Mesendoderm (in vitro differentiated cells): ENCODE data around the gene DHFR.

Source experiments
- DNase-seq: peaks from one replicate; pipeline ENCODE4 v3.0.0; 2013
- H2AK5ac ChIP-seq: 2 replicates; pipeline ENCODE4 v1.6.1; 2013; ENCODE audit warnings: low read length, inconsistent platforms
- H2BK120ac ChIP-seq: 2 replicates; pipeline ENCODE4 v1.6.1; 2013; ENCODE audit warnings: low read depth, mild to moderate bottlenecking, low read length, moderate library complexity, mixed read lengths
- H2BK15ac ChIP-seq: replicated peaks from 2 replicates; pipeline ENCODE4 v1.6.1; 2013; ENCODE audit warnings: low read depth, mild to moderate bottlenecking, moderate library complexity
- H2BK5ac ChIP-seq: 2 replicates; pipeline ENCODE4 v1.6.1; 2013; ENCODE audit warnings: low read length, inconsistent platforms
- H3K18ac ChIP-seq: 2 replicates; pipeline ENCODE4 v1.6.1; 2013; ENCODE audit warnings: mild to moderate bottlenecking, low read length, mixed read lengths
- H3K23ac ChIP-seq: one replicate; pipeline ENCODE4 v1.6.1; 2013; ENCODE audit warnings: low read length
- H3K27ac ChIP-seq: 2 replicates; pipeline ENCODE4 v1.5.1; 2013; ENCODE audit warnings: low read depth, mild to moderate bottlenecking, inconsistent platforms, low read length, moderate library complexity
- H3K27me3 ChIP-seq: 2 replicates; pipeline ENCODE4 v1.6.1; 2013; ENCODE audit warnings: low read length, control low read depth, mild to moderate bottlenecking, inconsistent platforms; ENCODE audit not compliant: insufficient read depth, poor library complexity
- H3K36me3 ChIP-seq: 2 replicates; pipeline ENCODE4 v1.6.1; 2013; ENCODE audit warnings: low read length, inconsistent platforms; ENCODE audit not compliant: control insufficient read depth, insufficient read depth
- H3K4ac ChIP-seq: one replicate; pipeline ENCODE4 v1.6.1; 2013; ENCODE audit warnings: low read depth, mild to moderate bottlenecking, low read length, moderate library complexity
- H3K4me1 ChIP-seq: 2 replicates; pipeline ENCODE4 v1.6.1; 2013; ENCODE audit warnings: low read depth, low read length, inconsistent platforms; ENCODE audit not compliant: control insufficient read depth
- H3K4me2 ChIP-seq: 2 replicates; pipeline ENCODE4 v1.6.1; 2013; ENCODE audit warnings: low read length
- H3K4me3 ChIP-seq: 2 replicates; pipeline ENCODE4 v1.5.1; 2013; ENCODE audit warnings: mild to moderate bottlenecking, low read length
- H3K56ac ChIP-seq: one replicate; pipeline ENCODE4 v1.6.1; 2013; ENCODE audit warnings: low read length
- H3K79me1 ChIP-seq: 2 replicates; pipeline ENCODE4 v1.6.1; 2013; ENCODE audit warnings: low read length, inconsistent platforms
- H3K79me2 ChIP-seq: 2 replicates; pipeline ENCODE4 v1.6.1; 2013; ENCODE audit warnings: mild to moderate bottlenecking, low read length; ENCODE audit not compliant: control insufficient read depth, insufficient read depth
- H3K9ac ChIP-seq: 2 replicates; pipeline ENCODE4 v1.6.1; 2013; ENCODE audit warnings: low read length, inconsistent platforms
- H4K5ac ChIP-seq: one replicate; pipeline ENCODE4 v1.6.1; 2013; ENCODE audit warnings: low read length
- H4K8ac ChIP-seq: one replicate; pipeline ENCODE4 v1.6.1; 2013; ENCODE audit warnings: low read depth, mild to moderate bottlenecking, control low read depth, low read length, moderate library complexity
- WGBS: extraction: QIAGEN DNeasy Blood & Tissue Kit; methylation state at CpG from one replicate; pipeline ENCODE4 v1.1.7; 2013; ENCODE audit warnings: low lambda C conversion rate, missing lambda C conversion rate; ENCODE audit not compliant: insufficient coverage; ENCODE audit errors: extremely low coverage; 5-methylcytosine and 5-hydroxymethylcytosine counted together

The DHFR gene

DNA sequence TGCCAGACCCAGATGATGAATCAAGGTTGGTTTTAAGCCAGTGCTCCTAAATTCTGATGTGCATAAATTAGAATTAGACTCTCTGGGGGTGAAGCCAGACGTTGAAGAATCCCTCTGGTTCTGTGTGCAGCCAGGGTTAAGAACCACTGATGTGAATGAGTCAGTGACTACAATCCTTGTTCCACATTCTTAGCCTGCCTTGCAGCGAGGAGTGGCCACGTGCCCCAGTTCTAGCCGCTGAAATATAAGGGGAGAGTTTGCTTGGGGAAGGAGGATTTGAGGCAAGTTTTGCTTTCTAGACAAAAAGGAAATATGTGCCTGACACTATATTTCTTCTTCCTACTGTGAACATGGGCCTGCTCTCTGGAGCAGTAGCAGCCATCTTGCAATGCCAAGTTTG, 34.6 kb downstream of the DHFR start:
- Histone ChIP-seq H3K9ac (no peak overlapping the region), H3K27ac (no peak overlapping the region), H3K79me1 (no peaks in the 10 kb centered on the region), H3K36me3 (no peaks in the 10 kb centered on the region), H4K5ac (no peak overlapping the region), H2BK120ac (no peak overlapping the region), H3K18ac (no peak overlapping the region), H3K4me1 (no peaks in the 10 kb centered on the region), H2AK5ac (no peak overlapping the region), H3K27me3 (no peaks in the 10 kb centered on the region), H3K79me2 (no peaks in the 10 kb centered on the region), H3K4me3 (no peak overlapping the region), H2BK15ac (no peak overlapping the region), H3K4ac (no peak overlapping the region), H4K8ac (no peak overlapping the region), H3K56ac (no peak overlapping the region), H3K23ac (no peak overlapping the region), H3K4me2 (no peak overlapping the region), H2BK5ac (no peak overlapping the region)
- no CpG with 5 or more reads among the region's 4 CpGs for WGBS
- no peak for DNase-seq

DNA sequence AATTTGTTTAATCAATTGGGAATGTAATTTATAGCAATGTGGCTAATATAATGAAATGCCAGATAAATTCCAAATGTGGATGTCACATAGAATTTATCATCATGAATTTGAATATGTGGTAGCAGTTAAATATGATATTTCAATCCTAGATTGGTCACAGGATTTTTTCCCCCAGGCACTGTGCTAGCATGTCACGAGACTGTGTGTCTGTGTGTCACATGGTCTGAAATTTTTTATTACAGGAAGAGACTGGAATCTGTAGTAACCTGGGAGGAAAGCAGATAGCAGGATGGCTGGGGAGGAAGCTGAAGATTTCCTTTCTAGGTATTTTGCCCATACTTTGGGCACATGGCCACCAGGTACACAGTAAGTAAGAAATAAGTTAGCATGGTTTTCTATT, 35.7 kb downstream of the DHFR start:
- Histone ChIP-seq H3K9ac (no peak overlapping the region), H2BK15ac (no peak overlapping the region), H2BK5ac (no peak overlapping the region), H4K8ac (no peak overlapping the region), H3K79me2 (no peaks in the 10 kb centered on the region), H3K4me2 (no peak overlapping the region), H3K4me3 (no peak overlapping the region), H3K27me3 (no peaks in the 10 kb centered on the region), H3K36me3 (no peaks in the 10 kb centered on the region), H3K23ac (no peak overlapping the region), H3K27ac (no peak overlapping the region), H3K79me1 (no peaks in the 10 kb centered on the region), H3K18ac (no peak overlapping the region), H3K4me1 (no peaks in the 10 kb centered on the region), H3K4ac (no peak overlapping the region), H4K5ac (no peak overlapping the region), H2BK120ac (no peak overlapping the region), H3K56ac (no peak overlapping the region), H2AK5ac (no peak overlapping the region)
- no peak for DNase-seq
- no CpG with 5 or more reads among the region's 1 CpG for WGBS

DNA sequence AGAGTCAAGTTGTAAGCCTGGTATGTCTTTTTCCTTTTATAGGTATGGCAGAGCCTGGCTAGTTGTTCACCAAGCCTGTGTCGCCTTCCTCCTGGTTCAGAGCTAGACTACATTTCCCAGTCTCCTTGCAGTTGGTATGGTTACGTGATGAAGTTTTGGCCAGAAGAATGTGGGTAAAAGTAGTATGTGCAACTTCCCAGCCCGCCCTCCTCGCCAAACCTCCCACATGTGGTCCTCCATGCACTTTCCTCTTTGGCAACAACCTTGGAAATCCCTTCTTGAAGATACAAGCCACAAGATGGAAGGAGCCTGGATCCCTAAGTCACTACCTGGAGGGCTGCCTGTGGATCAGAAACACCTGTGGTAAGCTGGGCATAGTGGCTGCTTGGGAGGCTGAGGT, 36.3 kb downstream of the DHFR start:
- no peak overlapping the region for H3K9ac ChIP-seq
- no CpG with 5 or more reads among the region's 4 CpGs for WGBS
- H3K18ac ChIP-seq: no peak overlapping the region
- no peak overlapping the region for H4K8ac ChIP-seq
- H2BK120ac ChIP-seq: no peak overlapping the region
- H2AK5ac ChIP-seq: no peak overlapping the region
- no peaks in the 10 kb centered on the region for H3K36me3 ChIP-seq
- H3K56ac ChIP-seq: no peak overlapping the region
- no peak for DNase-seq
- H4K5ac ChIP-seq: no peak overlapping the region
- no peak overlapping the region for H2BK5ac ChIP-seq
- H3K4me2 ChIP-seq: no peak overlapping the region
- no peak overlapping the region for H3K4ac ChIP-seq
- H3K4me3 ChIP-seq: no peak overlapping the region
- no peaks in the 10 kb centered on the region for H3K27me3 ChIP-seq
- H3K4me1 ChIP-seq: no peaks in the 10 kb centered on the region
- no peaks in the 10 kb centered on the region for H3K79me2 ChIP-seq
- H2BK15ac ChIP-seq: no peak overlapping the region
- H3K79me1 ChIP-seq: no peaks in the 10 kb centered on the region
- H3K23ac ChIP-seq: no peak overlapping the region
- no peak overlapping the region for H3K27ac ChIP-seq

DNA sequence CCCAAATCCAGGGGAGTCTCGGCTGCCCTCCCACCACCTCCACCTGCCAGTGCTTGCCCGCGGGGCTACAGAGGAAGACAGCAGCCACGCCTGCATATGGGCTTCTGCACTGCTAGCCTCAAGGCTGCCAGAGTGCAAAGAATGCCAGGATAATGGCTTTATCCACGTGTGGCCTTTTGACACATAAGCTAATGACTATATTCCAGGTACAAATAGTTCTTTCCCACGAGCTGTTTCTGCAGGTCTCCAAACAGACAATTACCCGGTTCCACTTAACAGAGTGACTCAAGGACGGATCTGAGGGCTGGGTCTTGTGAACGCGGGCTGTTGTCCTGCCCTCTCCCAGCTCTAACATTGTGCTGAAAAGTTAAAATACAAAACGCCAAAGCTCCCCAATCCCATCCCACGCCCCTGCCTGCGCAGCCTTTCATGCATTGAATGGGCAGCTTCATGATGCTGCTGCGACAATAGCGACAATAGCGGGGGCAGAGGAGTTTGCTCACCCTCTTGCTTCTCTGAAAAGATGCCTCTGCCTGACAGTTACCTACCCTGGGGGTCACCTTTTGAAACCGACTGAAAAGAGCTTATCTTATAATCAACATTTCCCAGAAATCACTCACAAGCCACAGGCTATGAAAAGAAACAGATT, 39.4 kb downstream of the DHFR start:
- peak overlapping the region; percentile 48 for H3K27ac ChIP-seq
- H3K56ac ChIP-seq: no peak overlapping the region
- H3K4ac ChIP-seq: no peak overlapping the region
- H2BK5ac ChIP-seq: no peak overlapping the region
- no peak overlapping the region for H3K23ac ChIP-seq
- DNase-seq: no peak
- no peaks in the 10 kb centered on the region for H3K4me1 ChIP-seq
- H2AK5ac ChIP-seq: no peak overlapping the region
- H3K27me3 ChIP-seq: no peaks in the 10 kb centered on the region
- H2BK15ac ChIP-seq: no peak overlapping the region
- no CpG with 5 or more reads among the region's 17 CpGs for WGBS
- H3K79me2 ChIP-seq: no peaks in the 10 kb centered on the region
- H3K18ac ChIP-seq: no peak overlapping the region
- H3K4me3 ChIP-seq: no peak overlapping the region
- H3K9ac ChIP-seq: no peak overlapping the region
- H4K8ac ChIP-seq: no peak overlapping the region
- H2BK120ac ChIP-seq: no peak overlapping the region
- H3K36me3 ChIP-seq: no peaks in the 10 kb centered on the region
- no peak overlapping the region for H3K4me2 ChIP-seq
- no peak overlapping the region for H4K5ac ChIP-seq
- no peaks in the 10 kb centered on the region for H3K79me1 ChIP-seq

DNA sequence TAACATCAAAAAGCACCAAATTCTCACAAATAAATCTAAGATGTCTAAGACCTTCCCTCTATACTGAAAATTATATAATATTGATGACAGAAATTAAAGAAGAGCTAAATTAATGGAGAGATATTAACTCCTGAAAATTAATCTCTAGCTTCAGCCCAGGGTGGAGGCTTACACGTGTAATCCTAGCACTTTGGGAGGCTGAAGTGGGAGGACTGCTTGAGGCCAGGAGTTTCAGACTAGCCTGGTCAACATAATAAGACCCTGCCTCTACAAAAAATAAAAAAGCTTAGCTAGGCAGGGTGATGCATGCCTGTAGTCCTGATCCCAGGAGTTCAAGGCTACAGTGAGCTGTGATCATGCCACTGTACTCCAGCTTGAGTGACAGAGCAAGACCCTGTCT, 45.1 kb downstream of the DHFR start:
- H4K5ac ChIP-seq: no peak overlapping the region
- no peak for DNase-seq
- no peaks in the 10 kb centered on the region for H3K27me3 ChIP-seq
- H3K56ac ChIP-seq: no peak overlapping the region
- H3K23ac ChIP-seq: no peak overlapping the region
- no peaks in the 10 kb centered on the region for H3K36me3 ChIP-seq
- no peak overlapping the region for H3K27ac ChIP-seq
- no CpG with 5 or more reads among the region's 1 CpG for WGBS
- H4K8ac ChIP-seq: no peak overlapping the region
- no peak overlapping the region for H2BK120ac ChIP-seq
- no peak overlapping the region for H2BK5ac ChIP-seq
- H3K4me2 ChIP-seq: no peak overlapping the region
- no peak overlapping the region for H3K4ac ChIP-seq
- no peak overlapping the region for H3K9ac ChIP-seq
- no peak overlapping the region for H2BK15ac ChIP-seq
- no peak overlapping the region for H2AK5ac ChIP-seq
- H3K18ac ChIP-seq: no peak overlapping the region
- H3K4me3 ChIP-seq: no peak overlapping the region
- no peaks in the 10 kb centered on the region for H3K79me2 ChIP-seq
- H3K4me1 ChIP-seq: no peaks in the 10 kb centered on the region
- no peaks in the 10 kb centered on the region for H3K79me1 ChIP-seq

DNA sequence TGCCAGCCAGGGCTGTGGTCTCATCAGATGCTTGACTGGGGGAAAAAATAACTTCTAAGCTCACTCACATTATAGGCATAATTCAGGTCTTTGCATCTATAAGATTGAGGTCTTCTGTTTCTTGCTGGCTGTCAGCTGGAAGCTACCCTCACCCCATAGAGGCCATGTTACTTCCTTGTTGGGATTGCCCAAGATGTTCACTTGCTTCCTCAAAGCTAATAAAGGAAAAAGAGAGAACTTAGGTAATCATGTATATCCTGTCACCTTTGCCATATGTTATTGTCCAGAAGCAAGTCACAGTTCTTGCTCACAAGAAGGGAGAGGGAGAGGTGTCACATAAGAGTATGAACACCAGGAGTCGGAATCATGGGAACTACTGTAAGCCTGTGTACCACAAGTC, 46.1 kb downstream of the DHFR start:
- Histone ChIP-seq H3K4me2 (no peak overlapping the region), H2BK120ac (no peak overlapping the region), H3K79me2 (no peaks in the 10 kb centered on the region), H3K9ac (no peak overlapping the region), H3K27ac (no peak overlapping the region), H3K4ac (no peak overlapping the region), H3K4me3 (no peak overlapping the region), H3K56ac (no peak overlapping the region), H3K36me3 (no peaks in the 10 kb centered on the region), H2BK15ac (no peak overlapping the region), H4K5ac (no peak overlapping the region), H3K79me1 (no peaks in the 10 kb centered on the region), H3K23ac (no peak overlapping the region), H3K18ac (no peak overlapping the region), H3K27me3 (no peaks in the 10 kb centered on the region), H2AK5ac (no peak overlapping the region), H4K8ac (no peak overlapping the region), H2BK5ac (no peak overlapping the region), H3K4me1 (no peaks in the 10 kb centered on the region)
- no peak for DNase-seq
- no CpG with 5 or more reads among the region's 1 CpG for WGBS
